PC-3 (cell line): ENCODE measurements around the gene AGAP5.
"Not testable (repeated sequence)": the region's sequence is repeated elsewhere in the genome, so short reads cannot be mapped to it uniquely, and the experiment has no call there.

Source experiments
- CTCF ChIP-seq: fragments of 300-600 bp; sonication (generic); conservative IDR thresholded peaks from 2 replicates; pipeline ENCODE4 v1.5.1; 2017; ENCODE audit warnings: antibody characterized with exemption, low read depth, mild to moderate bottlenecking, low read length
- EZH2 ChIP-seq: fragments of 300-600 bp; sonication (generic); IDR thresholded peaks from one replicate; pipeline ENCODE4 v1.6.1; 2017; ENCODE audit warnings: antibody characterized with exemption, mild to moderate bottlenecking, low read length; ENCODE audit not compliant: unreplicated experiment
- EZH2phosphoT487 ChIP-seq: fragments of 300-600 bp; sonication (generic); IDR thresholded peaks from 2 replicates; pipeline ENCODE4 v1.6.1; 2018; ENCODE audit warnings: mild to moderate bottlenecking, antibody characterized with exemption, low read length, borderline replicate concordance

GRCh38 chr10:73665581-73665980, 32.3 kb downstream of the AGAP5 start:
- TF ChIP-seq EZH2phosphoT487, CTCF, EZH2: not testable (repeated sequence)
